Testis (tissue), 3 donors: ENCODE data around the gene MATCAP1. TPM values are rescaled to one million over a fixed set of nuclear protein-coding genes. Genes with fewer than 3 reads are reported as not detected.

Source experiments
- DNase-seq: peaks from one replicate; pipeline ENCODE4 v3.0.0-alpha.2; 2019
- H3K27ac ChIP-seq, 2 donors: fragments of 200-600 bp; sonication (generic); one replicate each; pipeline ENCODE4 v1.5.1; 2019
- H3K27me3 ChIP-seq: fragments of 200-600 bp; sonication (generic); one replicate; pipeline ENCODE4 v1.5.1; 2019
- H3K36me3 ChIP-seq: fragments of 200-600 bp; sonication (generic); one replicate; pipeline ENCODE4 v1.5.1; 2017; ENCODE audit warnings: low read depth; ENCODE audit errors: missing control alignments
- H3K4me1 ChIP-seq: fragments of 200-600 bp; sonication (generic); one replicate; pipeline ENCODE4 v1.5.1; 2019
- H3K4me3 ChIP-seq, 2 donors: fragments of 200-600 bp; sonication (generic); one replicate each; pipeline ENCODE4 v1.5.1; 2017 to 2019
- H3K9me3 ChIP-seq: fragments of 200-600 bp; sonication (generic); one replicate; pipeline ENCODE4 v1.5.1; 2017
- CTCF ChIP-seq, 3 experiments: fragments of 450-650 bp in 2 of 3; fragments of 200-600 bp in 1 of 3; sonication (generic) in 1 of 3; IDR thresholded peaks; one replicate each; pipeline ENCODE4 v1.5.1; 2016 to 2019; ENCODE audit warnings: antibody characterized with exemption in 3 of 3, mild to moderate bottlenecking in 2 of 3, moderate library complexity in 1 of 3
- POLR2A ChIP-seq: fragments of 450-650 bp; IDR thresholded peaks from one replicate; pipeline ENCODE4 v1.6.1; 2017; ENCODE audit warnings: antibody characterized with exemption, mild to moderate bottlenecking, moderate library complexity
- WGBS, 2 donors: methylation state at CpG; one replicate each; pipeline ENCODE4 v1.1.5; 2018; 5-methylcytosine and 5-hydroxymethylcytosine counted together
- intact Hi-C: fragments of 100-400 bp; cut with DNase I; formaldehyde crosslinking; loops from one replicate; pipeline ENCODE4 v1.15.1; 2023; ENCODE audit warnings: low total_unique reads
- polyA plus RNA-seq: library from polyadenylated mRNA; stranded (reverse); fragments of 350-450 nt; fragmentation: Illumina TruSeq; extraction: RNeasy Lipid Tissue Mini Kit (QIAGEN cat#74804); gene quantifications from one replicate; pipeline ENCODE4 v1.2.3, GENCODE V29; 2014; ENCODE audit warnings: low read depth, low replicate concordance; ENCODE audit not compliant: insufficient read depth
- total RNA-seq, 2 donors: library from RNA; depleted of rRNA; stranded (reverse); fragments of >200 nt; gene quantifications; one replicate each; pipeline ENCODE4 v1.2.3, GENCODE V29; 2016

MATCAP1 gene
- total and polyA plus RNA-seq, 3 donors from 2014 or later: 44.6 to 89.4 (median 65.1) TPM

- intact Hi-C loops: no loop called here
- peaks cover 31% of the 10 kb centered on the region for H3K4me1 ChIP-seq
Observed at GRCh38 chr16:67174706-67175231, 9.0 kb downstream of the MATCAP1 start.

GRCh38 chr16:67173808-67174705 lies 9.7 kb downstream of the MATCAP1 start:
- TF ChIP-seq POLR2A (no peak), CTCF (IDR thresholded peaks at IDR 0.05) (peak in 2 of 3 experiments; percentile 14 to 23)
- Histone ChIP-seq H3K4me1 (peaks cover 38% of the 10 kb centered on the region), H3K9me3 (no peaks in the 10 kb centered on the region), H3K4me3 (peak overlapping the region; percentile 37 to 48), H3K27ac (peak overlapping the region; percentile 61 to 82), H3K36me3 (no peaks in the 10 kb centered on the region), H3K27me3 (no peaks in the 10 kb centered on the region)
- intact Hi-C loops: no loop called here
- WGBS, 2 donors: 1 to 3% methylated on average over 57 to 58 of the region's 71 CpGs
- peak; percentile 91 for DNase-seq

More at GRCh38 chr16:67174706-67175231, 9.0 kb downstream of the MATCAP1 start:
- DNase-seq: no peak
- no peaks in the 10 kb centered on the region for H3K9me3 ChIP-seq
- H3K27me3 ChIP-seq: no peaks in the 10 kb centered on the region
- H3K36me3 ChIP-seq: no peaks in the 10 kb centered on the region
- TF ChIP-seq CTCF (IDR thresholded peaks at IDR 0.05) (no peak), POLR2A (no peak)
- peak overlapping the region; percentile 37 to 48 for H3K4me3 ChIP-seq
- peak overlapping the region; percentile 61 to 82 for H3K27ac ChIP-seq
- WGBS, 2 donors: 41 to 63% methylated on average over 17 to 31 of the region's 31 CpGs

GRCh38 chr16:67173323-67173722 lies 10.4 kb downstream of the MATCAP1 start:
- H3K27me3 ChIP-seq: no peaks in the 10 kb centered on the region
- no peaks in the 10 kb centered on the region for H3K9me3 ChIP-seq
- peak overlapping the region; percentile 61 to 82 for H3K27ac ChIP-seq
- intact Hi-C loops: no loop called here
- H3K36me3 ChIP-seq: no peaks in the 10 kb centered on the region
- no peak for DNase-seq
- H3K4me3 ChIP-seq: no peak overlapping the region
- H3K4me1 ChIP-seq: peaks cover 41% of the 10 kb centered on the region
- WGBS, 2 donors: 50 to 89% methylated on average over 1 of the region's 1 CpG
- no peak for TF ChIP-seq POLR2A
- TF ChIP-seq CTCF (IDR thresholded peaks at IDR 0.05): no peak

GRCh38 chr16:67170949-67171649 lies 12.7 kb downstream of the MATCAP1 start:
- no peaks in the 10 kb centered on the region for H3K9me3 ChIP-seq
- H3K4me3 ChIP-seq: peak overlapping the region; percentile 32 to 52
- 37 to 54% methylated on average over 12 to 14 of the region's 14 CpGs for WGBS, 2 donors
- intact Hi-C loops: no loop called here
- H3K27ac ChIP-seq: peak overlapping the region; percentile 88 to 90
- peaks cover 41% of the 10 kb centered on the region for H3K4me1 ChIP-seq
- TF ChIP-seq POLR2A (no peak), CTCF (IDR thresholded peaks at IDR 0.05) (no peak)
- no peaks in the 10 kb centered on the region for H3K27me3 ChIP-seq
- no peaks in the 10 kb centered on the region for H3K36me3 ChIP-seq
- no peak for DNase-seq
